Muscle of leg (tissue), 11 donors: ENCODE measurements around the gene NRL. TPM values are rescaled to one million over a fixed set of nuclear protein-coding genes. Genes with fewer than 3 reads are reported as not detected.

Experiments
- DNase-seq: peaks from one replicate; pipeline ENCODE4 v3.0.0; 2013
- H3K27ac ChIP-seq: one replicate; pipeline ENCODE4 v1.5.1; 2013; ENCODE audit warnings: mild to moderate bottlenecking, low read length, control low read depth
- H3K27me3 ChIP-seq: one replicate; pipeline ENCODE4 v1.6.1; 2013; ENCODE audit warnings: low read length; ENCODE audit not compliant: control insufficient read depth, insufficient read depth
- H3K36me3 ChIP-seq: one replicate; pipeline ENCODE4 v1.6.1; 2013; ENCODE audit warnings: low read length; ENCODE audit not compliant: control insufficient read depth, insufficient read depth
- H3K4me1 ChIP-seq: one replicate; pipeline ENCODE4 v1.6.1; 2013; ENCODE audit warnings: low read length; ENCODE audit not compliant: control insufficient read depth, insufficient read depth
- H3K4me3 ChIP-seq: one replicate; pipeline ENCODE4 v1.5.1; 2013; ENCODE audit warnings: low read length, control low read depth
- H3K9me3 ChIP-seq: replicated peaks from 2 replicates; pipeline ENCODE4 v1.6.1; 2013; ENCODE audit warnings: low read depth, low read length; ENCODE audit not compliant: control insufficient read depth
- WGBS: methylation state at CpG from one replicate; pipeline ENCODE4 v1.1.5; 2013; ENCODE audit warnings: missing lambda C conversion rate; ENCODE audit not compliant: insufficient coverage; 5-methylcytosine and 5-hydroxymethylcytosine counted together
- polyA plus RNA-seq, 8 donors: library from polyadenylated mRNA; unstranded; fragments of 120-200 nt; gene quantifications; one replicate each; pipeline versions ENCODE4 v1.2.1 to v1.2.3, GENCODE V29; 2013; ENCODE audit warnings: inconsistent platforms in 1 of 8, low replicate concordance in 1 of 8; ENCODE audit not compliant: insufficient read length in 8 of 8, insufficient read depth in 1 of 8
- total RNA-seq: library from RNA; stranded (reverse); fragments of 120-200 nt; gene quantifications from one replicate; pipeline ENCODE4 v1.2.4, GENCODE V29; 2013

The NRL gene
- total and polyA plus RNA-seq, 9 donors, result 0.96 to 2.2 (median 1.8) TPM

DNA sequence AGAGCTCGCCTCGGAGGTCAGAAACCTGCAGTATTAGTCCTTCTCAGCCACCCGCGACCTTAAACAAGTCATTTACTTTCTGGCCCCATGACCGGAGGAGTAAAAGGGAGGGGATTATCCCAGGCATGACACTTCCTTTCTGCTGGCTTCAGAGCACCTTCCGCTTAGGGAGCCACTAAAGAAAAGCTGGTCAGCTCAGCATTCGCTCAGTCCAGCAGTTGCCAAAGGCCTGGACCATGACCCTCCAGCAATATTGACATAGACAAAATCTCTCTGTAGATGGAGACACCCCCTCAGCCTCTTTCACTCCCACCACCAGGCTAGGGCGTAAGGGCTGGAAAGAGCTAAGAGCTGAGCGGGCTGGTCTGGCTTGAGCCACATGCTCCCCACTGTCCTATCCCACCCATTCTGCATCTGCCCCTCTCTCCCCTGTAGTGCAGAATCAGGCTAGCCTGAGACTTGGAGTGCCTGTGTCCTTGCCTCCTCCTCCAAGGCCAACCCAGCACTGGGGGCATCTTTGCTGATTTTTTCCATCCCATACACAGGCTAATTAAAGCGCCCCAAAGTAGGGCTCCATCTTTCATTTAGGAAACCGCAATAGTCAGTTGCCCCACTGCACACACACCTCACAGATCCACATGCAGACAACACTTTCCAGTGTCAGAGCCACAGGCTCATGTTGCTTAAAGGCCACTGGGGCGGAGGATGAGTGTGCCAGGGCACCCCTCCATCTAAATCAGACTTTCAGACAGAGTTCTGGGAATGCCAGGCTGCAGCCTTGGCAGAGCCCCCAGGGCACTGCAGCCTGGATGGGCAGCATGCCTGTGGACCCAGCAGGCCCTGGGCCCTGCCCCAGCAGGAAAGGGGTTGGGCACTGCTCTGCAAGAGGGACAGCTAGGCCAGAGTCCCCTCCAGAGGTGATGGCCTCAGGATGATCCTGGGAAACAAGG is 47.3 kb downstream of the NRL start:
- Histone ChIP-seq H3K27me3 (peaks cover 16% of the 10 kb centered on the region), H3K36me3 (no peaks in the 10 kb centered on the region), H3K4me3 (no peak overlapping the region), H3K4me1 (no peaks in the 10 kb centered on the region), H3K9me3 (no peaks in the 10 kb centered on the region), H3K27ac (no peak overlapping the region)
- 73% methylated on average over 12 of the region's 12 CpGs for WGBS
- DNase-seq, result no peak

DNA sequence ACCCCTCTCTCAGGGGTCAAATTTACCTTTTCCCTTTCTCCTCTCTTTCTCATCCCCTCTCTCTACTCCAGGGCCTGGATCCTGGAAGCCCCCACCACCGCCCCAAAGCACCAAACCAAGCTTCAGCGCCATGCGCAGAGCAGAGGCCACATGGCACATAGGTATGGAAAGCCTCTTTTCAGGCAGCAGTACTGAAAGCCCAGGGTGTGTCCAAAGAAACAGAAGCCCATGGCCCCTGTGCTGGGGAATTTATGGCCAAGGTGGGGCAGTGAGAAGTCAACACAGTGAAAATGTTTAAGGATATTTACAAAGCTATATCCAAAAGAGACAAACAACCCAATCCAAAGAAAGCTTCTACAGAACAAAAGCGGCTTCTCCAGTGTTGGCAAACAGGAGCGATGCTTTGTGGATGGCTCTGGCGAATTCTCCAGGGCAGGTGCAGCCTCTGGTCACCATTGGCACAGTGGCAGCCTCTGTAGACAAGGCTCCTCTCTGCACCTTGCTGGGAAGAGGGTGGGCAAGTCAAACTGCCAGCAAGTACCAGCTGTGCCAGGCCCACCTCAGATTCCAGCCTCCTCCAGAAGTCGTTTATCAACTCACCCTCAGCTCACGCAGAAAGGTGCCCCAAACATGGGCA is 48.1 kb downstream of the NRL start:
- Histone ChIP-seq H3K4me3 (no peak overlapping the region), H3K27me3 (peaks cover 9% of the 10 kb centered on the region), H3K4me1 (no peaks in the 10 kb centered on the region), H3K36me3 (no peaks in the 10 kb centered on the region), H3K27ac (no peak overlapping the region), H3K9me3 (no peaks in the 10 kb centered on the region)
- 89% methylated on average over 5 of the region's 8 CpGs for WGBS
- no peak for DNase-seq

DNA sequence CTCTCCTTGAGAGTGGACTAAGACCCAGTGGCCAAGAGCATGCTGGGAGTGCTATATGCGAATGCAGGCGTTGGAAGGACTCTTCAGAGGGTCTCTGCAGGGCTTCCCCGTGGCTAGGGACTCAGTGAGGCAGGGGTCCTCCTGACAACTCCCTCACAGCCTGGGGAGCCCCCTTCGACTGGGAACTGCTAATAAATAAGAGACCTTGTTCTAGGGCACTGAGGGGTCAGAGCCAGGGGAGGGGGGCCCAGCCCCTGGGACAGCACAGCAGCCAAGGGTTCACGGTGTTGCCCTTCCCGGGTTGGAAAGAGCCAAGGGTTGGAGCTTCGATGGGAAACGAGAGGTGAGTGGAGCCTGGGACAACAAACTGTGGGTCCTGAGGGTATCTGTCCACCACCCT is 49.3 kb downstream of the NRL start:
- H3K27me3 ChIP-seq, result peaks cover 6% of the 10 kb centered on the region
- no peak for DNase-seq
- no peak overlapping the region for H3K4me3 ChIP-seq
- H3K27ac ChIP-seq, result no peak overlapping the region
- 40% methylated on average over 1 of the region's 8 CpGs for WGBS
- no peaks in the 10 kb centered on the region for H3K4me1 ChIP-seq
- H3K36me3 ChIP-seq, result no peaks in the 10 kb centered on the region
- H3K9me3 ChIP-seq, result no peaks in the 10 kb centered on the region

DNA sequence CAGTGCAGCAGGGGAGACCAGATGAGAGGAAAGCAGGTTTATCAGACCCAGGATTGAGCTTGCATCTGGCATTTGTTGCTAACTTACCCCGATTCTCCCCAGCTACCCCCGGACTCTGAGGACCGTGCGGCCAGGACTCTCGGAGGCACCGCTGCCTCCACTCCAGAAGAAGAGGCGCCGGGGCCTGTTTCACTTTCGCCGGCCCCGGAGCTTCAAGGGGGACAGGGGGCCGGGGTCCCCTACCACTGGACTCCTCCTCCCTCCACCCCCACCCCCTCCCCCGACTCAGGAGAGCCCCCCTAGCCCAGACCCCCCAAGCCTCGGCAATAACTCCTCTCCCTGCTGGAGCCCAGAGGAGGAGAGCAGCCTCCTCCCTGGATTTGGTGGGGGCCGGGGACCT is 49.9 kb downstream of the NRL start:
- H3K36me3 ChIP-seq, result no peaks in the 10 kb centered on the region
- H3K9me3 ChIP-seq, result no peaks in the 10 kb centered on the region
- no peak for DNase-seq
- peaks cover 3% of the 10 kb centered on the region for H3K27me3 ChIP-seq
- no peaks in the 10 kb centered on the region for H3K4me1 ChIP-seq
- H3K27ac ChIP-seq, result no peak overlapping the region
- 86% methylated on average over 4 of the region's 15 CpGs for WGBS
- H3K4me3 ChIP-seq, result no peak overlapping the region

DNA sequence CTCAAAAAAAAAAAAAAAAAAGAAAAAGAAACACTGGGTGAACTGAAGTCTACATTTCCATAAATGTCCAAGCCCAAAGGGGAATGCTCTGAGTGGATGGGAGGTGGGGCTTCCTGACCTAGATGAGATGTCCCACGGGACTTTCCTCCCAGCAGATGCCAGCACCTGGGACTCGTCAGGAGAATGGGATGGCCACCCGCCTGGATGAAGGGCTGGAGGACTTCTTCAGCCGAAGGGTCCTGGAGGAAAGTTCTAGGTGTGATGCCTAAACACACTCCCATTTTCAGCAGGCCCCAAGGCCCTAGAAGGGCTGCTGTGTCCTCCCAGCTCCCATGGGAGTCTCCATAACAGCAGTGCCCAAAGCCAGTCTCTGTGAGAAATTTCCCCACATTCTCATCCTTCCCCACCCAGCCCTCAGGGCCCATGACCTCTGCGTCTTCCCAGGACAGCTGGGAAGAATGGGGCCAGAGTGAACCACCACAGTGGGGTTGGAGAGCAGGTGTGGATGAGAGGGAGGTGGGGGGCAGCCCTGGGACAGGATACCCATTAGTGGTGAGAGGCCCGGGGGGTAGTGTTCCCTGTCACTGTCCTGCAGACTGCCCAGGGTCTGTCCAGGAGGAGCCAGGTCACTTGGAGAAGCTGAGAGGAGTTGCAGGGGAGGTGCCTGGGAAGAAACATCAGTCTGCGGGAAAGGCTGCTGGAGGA is 50.5 kb downstream of the NRL start:
- Histone ChIP-seq H3K27me3 (no peaks in the 10 kb centered on the region), H3K27ac (no peak overlapping the region), H3K36me3 (no peaks in the 10 kb centered on the region), H3K4me3 (no peak overlapping the region), H3K9me3 (no peaks in the 10 kb centered on the region), H3K4me1 (no peaks in the 10 kb centered on the region)
- DNase-seq, result no peak
- 49% methylated on average over 2 of the region's 7 CpGs for WGBS

DNA sequence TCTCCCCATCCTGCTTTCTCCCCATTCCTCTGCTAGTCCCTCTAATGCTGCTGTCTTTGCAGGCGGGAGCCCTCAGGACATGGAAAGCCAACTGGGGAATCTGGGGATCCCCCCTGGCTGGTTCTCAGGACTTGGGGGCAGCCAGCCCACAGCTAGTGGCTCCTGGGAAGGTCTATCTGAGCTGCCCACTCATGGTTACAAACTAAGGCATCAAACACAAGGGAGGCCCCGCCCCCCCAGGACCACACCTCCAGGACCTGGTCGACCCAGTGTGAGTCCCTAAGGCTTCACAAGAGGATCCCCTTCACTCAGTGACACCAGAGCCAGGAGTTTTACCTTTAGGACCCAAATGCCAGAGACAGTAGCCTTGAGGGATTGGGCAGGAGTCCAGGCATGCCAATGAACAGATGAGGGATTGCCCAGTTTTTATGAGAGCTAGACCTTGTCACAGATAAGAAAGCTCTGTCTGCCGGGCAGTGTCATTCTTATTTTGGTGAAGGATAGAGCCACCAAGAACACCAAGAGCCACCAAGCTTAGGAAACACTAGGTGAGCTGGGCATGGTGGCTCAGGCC is 51.4 kb downstream of the NRL start:
- no peaks in the 10 kb centered on the region for H3K27me3 ChIP-seq
- no peaks in the 10 kb centered on the region for H3K9me3 ChIP-seq
- no peaks in the 10 kb centered on the region for H3K36me3 ChIP-seq
- no peak for DNase-seq
- no peak overlapping the region for H3K4me3 ChIP-seq
- 77% methylated on average over 2 of the region's 4 CpGs for WGBS
- no peak overlapping the region for H3K27ac ChIP-seq
- peaks cover 4% of the 10 kb centered on the region for H3K4me1 ChIP-seq

DNA sequence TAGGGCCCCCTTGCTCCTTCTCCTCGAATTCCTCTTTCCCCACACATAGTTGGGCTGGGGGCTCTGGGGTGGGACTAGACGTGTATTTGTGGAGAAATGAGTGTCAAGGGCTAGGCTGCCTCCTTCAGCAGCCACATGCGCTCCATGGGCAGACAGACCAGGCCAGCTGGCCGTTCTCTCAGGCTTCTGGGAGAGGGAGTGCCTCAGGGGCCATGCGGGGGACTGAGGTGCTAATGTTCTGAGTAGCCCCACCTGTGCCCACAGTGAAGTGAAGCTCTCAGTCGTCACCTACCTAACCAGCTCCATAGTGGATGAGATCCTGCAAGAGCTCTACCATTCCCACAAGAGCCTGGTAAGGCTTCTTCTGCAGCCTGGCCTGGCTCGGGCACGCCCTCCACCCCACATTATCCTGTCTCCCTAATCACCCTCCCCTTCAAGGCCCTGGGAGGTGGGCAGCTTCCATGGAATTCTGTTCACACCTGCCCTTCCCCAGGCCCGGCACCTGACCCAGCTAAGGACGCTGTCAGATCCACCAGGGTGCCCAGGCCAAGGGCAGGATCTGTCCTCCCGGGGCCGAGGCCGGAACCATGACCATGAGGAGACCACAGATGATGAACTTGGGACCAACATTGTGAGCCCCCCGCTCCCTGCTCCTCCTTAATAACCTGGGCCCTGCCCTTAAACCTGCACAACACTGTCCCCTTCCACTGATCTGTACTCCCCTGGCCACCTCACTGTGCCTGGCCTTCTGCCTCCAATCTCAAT is 52.4 kb downstream of the NRL start:
- Histone ChIP-seq H3K36me3 (no peaks in the 10 kb centered on the region), H3K27me3 (no peaks in the 10 kb centered on the region), H3K4me1 (peaks cover 5% of the 10 kb centered on the region), H3K4me3 (no peak overlapping the region), H3K9me3 (no peaks in the 10 kb centered on the region), H3K27ac (no peak overlapping the region)
- no peak for DNase-seq
- 82% methylated on average over 12 of the region's 14 CpGs for WGBS

DNA sequence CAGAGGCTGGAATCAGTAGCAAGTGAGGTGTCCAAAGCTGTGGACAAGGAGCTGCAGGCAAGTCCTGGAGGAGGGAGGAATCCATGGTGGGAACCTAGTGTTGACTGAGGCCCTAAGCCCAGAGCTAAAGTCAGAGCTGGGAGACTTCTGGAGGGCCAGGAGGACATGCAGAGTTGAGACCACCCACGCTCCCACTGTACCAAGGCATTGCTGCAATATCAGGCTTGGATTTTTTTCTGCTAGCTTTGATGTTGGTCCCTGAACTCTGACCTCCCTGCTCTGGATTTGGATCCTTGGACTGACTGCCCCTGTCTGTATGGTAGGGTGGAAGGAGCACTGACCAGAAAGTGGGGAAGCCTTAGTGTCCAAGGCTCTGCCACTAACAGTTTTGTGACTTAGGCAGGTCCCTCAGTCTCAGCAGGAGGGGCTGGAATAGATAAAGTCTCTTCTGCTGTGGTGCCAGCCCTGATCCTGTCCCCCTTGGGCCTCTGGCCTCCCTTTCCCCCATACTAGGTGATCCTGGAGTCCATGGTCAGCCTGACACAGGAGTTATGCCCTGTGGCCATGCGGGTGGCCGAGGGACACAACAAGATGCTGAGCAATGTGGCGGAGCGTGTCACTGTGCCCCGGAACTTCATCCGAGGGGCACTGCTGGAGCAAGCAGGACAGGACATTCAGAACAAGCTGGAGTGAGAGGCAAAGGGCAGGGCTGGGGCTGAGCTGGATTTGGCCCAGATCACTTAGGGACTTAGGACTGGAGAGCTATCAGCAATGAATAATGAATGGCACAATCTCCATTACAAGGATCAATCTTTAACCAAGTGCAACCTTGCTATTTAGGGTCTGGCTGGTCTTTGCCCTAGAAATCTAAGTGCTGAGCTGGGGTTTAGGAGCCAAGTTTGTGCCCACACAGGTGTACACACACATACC is 53.5 kb downstream of the NRL start:
- H3K4me1 ChIP-seq, result peaks cover 5% of the 10 kb centered on the region
- H3K27me3 ChIP-seq, result no peaks in the 10 kb centered on the region
- H3K4me3 ChIP-seq, result no peak overlapping the region
- H3K27ac ChIP-seq, result no peak overlapping the region
- no peaks in the 10 kb centered on the region for H3K9me3 ChIP-seq
- no peaks in the 10 kb centered on the region for H3K36me3 ChIP-seq
- DNase-seq, result no peak
- WGBS, result 94% methylated on average over 6 of the region's 7 CpGs

DNA sequence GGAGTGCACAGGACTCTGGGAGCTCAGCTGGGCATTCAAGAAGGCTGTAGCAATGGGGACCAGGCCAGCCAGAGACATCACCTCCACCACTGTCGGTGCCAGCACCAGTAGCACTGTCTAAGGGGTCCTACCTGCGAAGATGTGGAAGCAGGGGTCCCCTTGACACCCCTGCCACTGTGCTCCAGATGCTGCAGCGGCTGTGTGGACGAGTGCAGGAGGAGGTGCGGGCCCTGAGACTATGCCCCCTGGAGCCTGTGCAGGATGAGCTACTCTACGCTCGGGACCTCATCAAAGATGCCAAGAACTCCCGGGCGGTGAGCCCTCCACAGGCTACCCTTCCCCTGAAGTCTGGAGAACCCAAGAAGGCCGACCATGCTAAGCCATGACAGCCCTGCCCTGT is 54.3 kb downstream of the NRL start:
- Histone ChIP-seq H3K27me3 (no peaks in the 10 kb centered on the region), H3K4me1 (peaks cover 5% of the 10 kb centered on the region), H3K36me3 (no peaks in the 10 kb centered on the region), H3K4me3 (no peak overlapping the region), H3K9me3 (no peaks in the 10 kb centered on the region), H3K27ac (no peak overlapping the region)
- DNase-seq, result no peak
- 87% methylated on average over 8 of the region's 10 CpGs for WGBS
